Lower leg skin (tissue), 4 donors: ENCODE results near the gene RXRA. TPM values are rescaled to one million over a fixed set of nuclear protein-coding genes. Genes with fewer than 3 reads are reported as not detected.

Source experiments
- DNase-seq, 2 donors: peaks; one replicate each; pipeline ENCODE4 v3.0.0-alpha.2; 2019; ENCODE audit warnings: low spot score in 2 of 2
- H3K4me3 ChIP-seq: fragments of 200-600 bp; sonication (generic); 2 replicates; pipeline ENCODE4 v1.5.1; 2017; ENCODE audit warnings: mild to moderate bottlenecking, low read depth; ENCODE audit not compliant: poor library complexity, severe bottlenecking
- POLR2A ChIP-seq, 2 donors: fragments of 450-650 bp; IDR thresholded peaks; one replicate each; pipeline ENCODE4 v1.6.1; 2016 to 2017; ENCODE audit warnings: antibody characterized with exemption in 2 of 2, mild to moderate bottlenecking in 1 of 2, moderate library complexity in 1 of 2
- WGBS, 2 donors: methylation state at CpG; one replicate each; pipeline ENCODE4 v1.1.5; 2018; 5-methylcytosine and 5-hydroxymethylcytosine counted together
- intact Hi-C: fragments of 100-400 bp; cut with DNase I; formaldehyde crosslinking; loops from one replicate; pipeline ENCODE4 v1.15.0; 2023; ENCODE audit warnings: low total_unique reads
- total RNA-seq, 4 donors: library from RNA; depleted of rRNA; stranded (reverse); fragments of >200 nt; gene quantifications; one replicate each; pipeline ENCODE4 v1.1.0, GENCODE V29; 2016
- TF ChIP-seq, protein P1 (sequence below), 3 donors: fragments of 450-650 bp; IDR thresholded peaks; one replicate each; pipeline ENCODE4 v1.5.1; 2016; ENCODE audit warnings: antibody characterized with exemption in 3 of 3, mild to moderate bottlenecking in 3 of 3, moderate library complexity in 2 of 3

RXRA gene
- total RNA-seq, 4 donors from 2014 or later = 143 to 242 (median 166) TPM

DNA sequence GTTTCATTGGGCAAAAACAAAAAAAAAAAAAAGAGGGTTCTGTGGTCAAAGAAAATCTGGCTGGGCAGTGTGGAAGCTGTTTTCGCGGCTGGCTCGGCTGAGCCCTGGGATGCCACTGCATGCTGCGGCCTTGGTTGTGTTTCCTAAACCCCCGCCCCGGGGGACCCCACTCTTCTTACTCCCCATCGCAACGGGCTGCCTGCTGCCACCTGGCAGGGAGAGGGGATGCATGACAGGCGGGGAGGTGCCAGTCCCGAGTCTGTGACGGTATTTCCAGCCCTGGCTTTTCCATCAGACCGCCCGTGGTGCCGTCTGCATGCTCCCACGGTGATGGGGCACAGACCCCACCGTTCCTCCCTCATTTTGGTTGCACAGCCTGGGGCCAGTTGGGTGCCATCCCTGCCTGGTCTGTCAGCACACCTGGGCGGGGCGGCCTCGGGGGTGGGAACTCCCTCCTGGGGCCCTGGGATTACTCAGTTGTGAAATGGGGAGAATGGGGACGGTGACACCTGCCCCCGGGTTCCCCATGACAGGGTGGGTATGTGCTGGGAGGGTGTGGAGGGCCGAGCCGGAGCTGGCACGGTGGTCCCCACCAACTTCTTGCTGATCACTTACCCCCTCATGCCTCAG, 101.0 kb downstream of the RXRA start:
- TF ChIP-seq, protein P1, sequence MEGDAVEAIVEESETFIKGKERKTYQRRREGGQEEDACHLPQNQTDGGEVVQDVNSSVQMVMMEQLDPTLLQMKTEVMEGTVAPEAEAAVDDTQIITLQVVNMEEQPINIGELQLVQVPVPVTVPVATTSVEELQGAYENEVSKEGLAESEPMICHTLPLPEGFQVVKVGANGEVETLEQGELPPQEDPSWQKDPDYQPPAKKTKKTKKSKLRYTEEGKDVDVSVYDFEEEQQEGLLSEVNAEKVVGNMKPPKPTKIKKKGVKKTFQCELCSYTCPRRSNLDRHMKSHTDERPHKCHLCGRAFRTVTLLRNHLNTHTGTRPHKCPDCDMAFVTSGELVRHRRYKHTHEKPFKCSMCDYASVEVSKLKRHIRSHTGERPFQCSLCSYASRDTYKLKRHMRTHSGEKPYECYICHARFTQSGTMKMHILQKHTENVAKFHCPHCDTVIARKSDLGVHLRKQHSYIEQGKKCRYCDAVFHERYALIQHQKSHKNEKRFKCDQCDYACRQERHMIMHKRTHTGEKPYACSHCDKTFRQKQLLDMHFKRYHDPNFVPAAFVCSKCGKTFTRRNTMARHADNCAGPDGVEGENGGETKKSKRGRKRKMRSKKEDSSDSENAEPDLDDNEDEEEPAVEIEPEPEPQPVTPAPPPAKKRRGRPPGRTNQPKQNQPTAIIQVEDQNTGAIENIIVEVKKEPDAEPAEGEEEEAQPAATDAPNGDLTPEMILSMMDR (IDR thresholded peaks at IDR 0.05) = no peak
- no peak for TF ChIP-seq POLR2A (IDR thresholded peaks at IDR 0.05)
- intact Hi-C loops = no loop called here

GRCh38 chr9:134428559-134428958, 102.3 kb downstream of the RXRA start:
- H3K4me3 ChIP-seq = no peak overlapping the region
- no peak for TF ChIP-seq POLR2A (IDR thresholded peaks at IDR 0.05)
- TF ChIP-seq, protein P1 (IDR thresholded peaks at IDR 0.05) = no peak
- DNase-seq = no peak
- 76 to 78% methylated on average over 9 to 13 of the region's 14 CpGs for WGBS, 2 donors
- intact Hi-C loops = no loop called here

More for the DNA sequence above, 101.0 kb downstream of the RXRA start:
- no peak overlapping the region for H3K4me3 ChIP-seq
- DNase-seq = no peak
- 52 to 66% methylated on average over 24 of the region's 24 CpGs for WGBS, 2 donors

DNA sequence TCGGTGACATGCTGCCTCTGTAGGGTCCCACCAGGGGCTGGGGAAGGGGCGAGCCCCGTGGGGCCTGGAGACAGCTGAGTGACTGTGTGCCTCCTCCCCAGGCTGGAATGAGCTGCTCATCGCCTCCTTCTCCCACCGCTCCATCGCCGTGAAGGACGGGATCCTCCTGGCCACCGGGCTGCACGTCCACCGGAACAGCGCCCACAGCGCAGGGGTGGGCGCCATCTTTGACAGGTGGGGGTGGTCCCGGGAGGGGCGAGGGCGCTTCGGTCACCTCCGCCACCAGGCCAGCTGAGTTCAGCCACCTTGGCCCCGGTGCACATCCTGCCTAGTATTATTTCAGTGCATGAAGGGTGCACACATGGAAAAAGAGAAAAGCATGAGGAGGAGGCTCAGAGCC, 102.8 kb downstream of the RXRA start:
- H3K4me3 ChIP-seq = no peak overlapping the region
- DNase-seq = no peak
- TF ChIP-seq, protein P1 (IDR thresholded peaks at IDR 0.05) = no peak
- TF ChIP-seq POLR2A (IDR thresholded peaks at IDR 0.05) = no peak
- intact Hi-C loops = no loop called here
- WGBS, 2 donors = 62 to 84% methylated on average over 13 to 19 of the region's 20 CpGs

- no peak for DNase-seq
- 75 to 79% methylated on average over 20 to 21 of the region's 21 CpGs for WGBS, 2 donors
- TF ChIP-seq, protein P1 (IDR thresholded peaks at IDR 0.05) = no peak
- no peak for TF ChIP-seq POLR2A (IDR thresholded peaks at IDR 0.05)
- no peak overlapping the region for H3K4me3 ChIP-seq
- intact Hi-C loops = no loop called here
These were observed 103.2 kb downstream of the RXRA start for GRCh38 chr9:134429481-134429880.

- no peak for TF ChIP-seq POLR2A (IDR thresholded peaks at IDR 0.05)
- TF ChIP-seq, protein P1 (IDR thresholded peaks at IDR 0.05) = no peak
- 59 to 62% methylated on average over 6 of the region's 6 CpGs for WGBS, 2 donors
- no peak for DNase-seq
- intact Hi-C loops = no loop called here
- no peak overlapping the region for H3K4me3 ChIP-seq
These were observed 104.8 kb downstream of the RXRA start for GRCh38 chr9:134431095-134431494.

GRCh38 chr9:134431626-134432025, 105.4 kb downstream of the RXRA start:
- no peak overlapping the region for H3K4me3 ChIP-seq
- no peak for TF ChIP-seq POLR2A (IDR thresholded peaks at IDR 0.05)
- TF ChIP-seq, protein P1 (IDR thresholded peaks at IDR 0.05) = no peak
- DNase-seq = no peak
- WGBS, 2 donors = 40 to 54% methylated on average over 6 to 8 of the region's 16 CpGs
- intact Hi-C loops = no loop called here
